Endothelial cell of umbilical vein (primary cell): ENCODE measurements around the gene KCNG1. TPM values are rescaled to one million over a fixed set of nuclear protein-coding genes. Genes with fewer than 3 reads are reported as not detected.

ENCODE experiments used
- BruUV-seq: library from RNA; stranded (reverse); fragments of 400-500 nt; replicated peaks from 2 replicates; lab custom pipeline; 2021; lab: Mats Ljungman, UMichigan
- CTCF ChIA-PET: fragments of 300-600, 350-600 bp; sonication (Branson Sonifier 250); formaldehyde crosslinking; loops from one replicate; lab custom pipeline; 2021; ENCODE audit warnings: antibody characterized with exemption, inconsistent platforms; lab: Charles Lee
- POLR2A ChIA-PET: fragments of 300-600, 350-600 bp; sonication (Branson Sonifier 250); formaldehyde crosslinking; loops from one replicate; lab custom pipeline; 2021; ENCODE audit warnings: antibody characterized with exemption, inconsistent platforms; lab: Charles Lee
- DNase-seq: peaks from one replicate; pipeline ENCODE4 v3.0.0-alpha.2; 2011; ENCODE audit warnings: low read depth, low spot score
- FAIRE-seq: peaks from 2 replicates; lab custom pipeline; 2011; peaks lifted over from hg19 to GRCh38; lab: Jason Lieb, UNC
- H2AFZ ChIP-seq: 2 replicates; pipeline ENCODE4 v1.6.0; 2012; ENCODE audit warnings: low read depth, low read length, control low read depth, inconsistent platforms
- H3K27ac ChIP-seq: 2 replicates; pipeline ENCODE4 v1.5.1; 2011; ENCODE audit warnings: low read depth, mild to moderate bottlenecking, control low read depth, low read length, moderate library complexity; ENCODE audit not compliant: insufficient read depth
- H3K27me3 ChIP-seq, 2 experiments: 2 replicates each; pipeline versions ENCODE4 v1.6.0 to v1.6.1; 2011; ENCODE audit warnings: low read length in 2 of 2, mixed read lengths in 1 of 2; ENCODE audit not compliant: control insufficient read depth in 2 of 2, insufficient read depth in 2 of 2
- H3K36me3 ChIP-seq, 2 experiments: 2 replicates in 1 of 2; 3 replicates in 1 of 2; pipeline ENCODE4 v1.5.1; 2011; ENCODE audit warnings: low read length in 2 of 2, mild to moderate bottlenecking in 1 of 2, moderate library complexity in 1 of 2; ENCODE audit not compliant: control insufficient read depth in 2 of 2, insufficient read depth in 2 of 2; ENCODE audit errors: extremely low read depth in 1 of 2
- H3K4me1 ChIP-seq: 3 replicates; pipeline ENCODE4 v1.5.1; 2011; ENCODE audit warnings: mild to moderate bottlenecking, low read length; ENCODE audit not compliant: control insufficient read depth, insufficient read depth; ENCODE audit errors: extremely low read depth
- H3K4me2 ChIP-seq: 2 replicates; pipeline ENCODE4 v1.6.1; 2011; ENCODE audit warnings: low read length, control low read depth, mixed read lengths; ENCODE audit not compliant: insufficient read depth
- H3K4me3 ChIP-seq, 3 experiments: fragments of 200-600 bp in 1 of 3; sonication (generic), shearing (Covaris generic) in 1 of 3; replicated peaks in 1 of 3; 2 replicates each; pipeline ENCODE4 v1.5.1; 2011 to 2016; ENCODE audit warnings: control low read depth in 3 of 3, low read length in 3 of 3, mild to moderate bottlenecking in 2 of 3, inconsistent platforms in 1 of 3, low read depth in 1 of 3, moderate library complexity in 1 of 3; ENCODE audit not compliant: insufficient read depth in 1 of 3
- H3K79me2 ChIP-seq: 2 replicates; pipeline ENCODE4 v1.6.0; 2012; ENCODE audit warnings: low read length, inconsistent platforms; ENCODE audit not compliant: control insufficient read depth, insufficient read depth
- H3K9ac ChIP-seq: replicated peaks from 2 replicates; pipeline ENCODE3; 2011; ENCODE audit warnings: low read length, control low read depth; ENCODE audit not compliant: insufficient read depth; ENCODE audit errors: extremely low read depth
- H3K9me1 ChIP-seq: replicated peaks from 3 replicates; pipeline ENCODE4 v1.6.0; 2011; ENCODE audit warnings: mild to moderate bottlenecking, low read length; ENCODE audit not compliant: control insufficient read depth, insufficient read depth; ENCODE audit errors: extremely low read depth
- H3K9me3 ChIP-seq: replicated peaks from 2 replicates; pipeline ENCODE4 v1.5.1; 2012; ENCODE audit warnings: low read length, inconsistent platforms; ENCODE audit not compliant: control insufficient read depth, insufficient read depth
- H4K20me1 ChIP-seq: replicated peaks from 2 replicates; pipeline ENCODE3; 2011; ENCODE audit warnings: mild to moderate bottlenecking, low read length; ENCODE audit not compliant: control insufficient read depth, insufficient read depth; ENCODE audit errors: extremely low read depth
- EZH2 ChIP-seq: IDR thresholded peaks from 2 replicates; pipeline ENCODE4 v1.6.1; 2012; ENCODE audit warnings: borderline replicate concordance, low read depth, mild to moderate bottlenecking, moderate library complexity, low read length, inconsistent platforms; ENCODE audit not compliant: severe bottlenecking
- FOS ChIP-seq: IDR thresholded peaks from 2 replicates; pipeline ENCODE4 v1.6.1; 2011; ENCODE audit warnings: mild to moderate bottlenecking, low read length, moderate library complexity, borderline replicate concordance; ENCODE audit not compliant: insufficient read depth
- GATA2 ChIP-seq: IDR thresholded peaks from 2 replicates; pipeline ENCODE4 v1.7.0; 2011; ENCODE audit warnings: low read depth, mild to moderate bottlenecking, moderate library complexity, mixed read lengths, low read length; ENCODE audit not compliant: insufficient read length, insufficient read depth
- MYC ChIP-seq: IDR thresholded peaks from one replicate; pipeline ENCODE4 v1.6.1; 2011; ENCODE audit warnings: mild to moderate bottlenecking, low read depth, low read length
- POLR2A ChIP-seq: IDR thresholded peaks from 2 replicates; pipeline ENCODE4 v1.6.1; 2012; ENCODE audit warnings: low read depth, mild to moderate bottlenecking, control low read depth, low read length
- POLR2AphosphoS5 ChIP-seq: IDR thresholded peaks from 2 replicates; pipeline ENCODE4 v1.6.1; 2012; ENCODE audit warnings: low read depth, mild to moderate bottlenecking, control low read depth, low read length, moderate library complexity; ENCODE audit not compliant: insufficient read depth
- dilution Hi-C: fragments of 300-500 bp; cut with MboI; formaldehyde crosslinking; loops from one replicate; pipeline ENCODE4 v1.15.0; 2019; ENCODE audit warnings: low sequenced_read_pairs; ENCODE audit not compliant: extremely low pct_ligation_motif_present
- intact Hi-C: fragments of 100-400 bp; cut with micrococcal nuclease; formaldehyde crosslinking; loops from one replicate; pipeline ENCODE4 v1.10.0; 2022
- polyA plus RNA-seq, 4 experiments: library from polyadenylated mRNA; depleted of rRNA in 3 of 4; stranded (reverse) in 3 of 4; unstranded in 1 of 4; fragments of >200 nt; gene quantifications; 2 replicates each; pipeline versions ENCODE4 v1.2.1 to v1.2.3, GENCODE V29; 2011 to 2012; ENCODE audit warnings: missing spikeins in 1 of 4
- total RNA-seq: library from RNA; stranded (reverse); gene quantifications from 2 replicates; pipeline ENCODE4 v1.2.3, GENCODE V29; 2021
- TF ChIP-seq, protein P1 (sequence below): IDR thresholded peaks from 2 replicates; pipeline ENCODE4 v1.6.1; 2011; ENCODE audit not compliant: insufficient read depth, insufficient read length

KCNG1 gene
- total and polyA plus RNA-seq, 2 donors (not counting 3 experiments of a cell fraction or from before 2014, with no cell fraction given): 0.22 to 1.1 TPM

DNA sequence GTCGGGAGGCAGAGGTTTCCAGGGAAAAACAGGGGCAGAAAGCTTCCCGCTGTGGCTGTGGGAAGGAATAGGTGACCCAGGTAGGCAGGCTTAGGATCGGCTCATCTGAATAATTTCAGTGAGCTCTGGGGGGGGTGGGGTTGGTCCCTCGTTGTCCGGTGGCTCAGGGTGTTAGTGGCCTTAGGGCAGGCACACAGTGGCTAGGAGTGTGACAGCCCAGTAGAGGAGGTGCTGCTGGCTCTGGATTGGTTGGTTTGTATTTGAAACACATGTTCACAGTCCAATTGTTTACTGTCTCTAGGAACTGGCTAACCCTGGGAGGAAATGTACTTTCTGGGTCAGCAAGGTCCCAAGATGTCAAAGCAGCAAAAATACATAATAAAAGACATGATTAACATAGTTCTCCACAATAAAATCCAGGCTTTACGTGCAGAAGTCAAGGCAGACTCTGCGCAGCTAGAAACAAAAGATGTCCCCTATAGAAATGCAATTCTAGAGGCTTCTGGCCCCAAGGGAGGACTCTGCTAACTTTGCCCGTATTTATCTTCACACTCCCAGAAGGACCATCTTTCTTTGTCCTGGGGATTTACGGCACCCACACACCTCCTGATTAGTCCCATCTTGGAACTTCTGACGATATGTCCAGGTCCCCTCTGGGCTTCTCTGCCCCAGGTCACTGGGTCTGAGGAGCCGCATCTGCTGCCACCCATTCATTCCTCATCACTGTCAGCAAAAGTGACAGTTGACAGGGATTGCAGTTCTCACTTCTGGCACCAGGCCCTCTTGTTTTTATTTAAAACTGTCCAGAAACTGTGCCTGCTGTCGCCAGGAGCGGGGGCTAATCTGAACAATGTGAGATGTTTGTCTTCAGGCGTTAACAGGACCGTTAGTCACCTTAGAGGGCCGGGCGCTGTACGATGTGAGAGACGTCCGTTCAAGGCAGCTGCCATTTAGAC, 45.6 kb downstream of the KCNG1 start:
- Histone ChIP-seq H3K4me1 (no peaks in the 10 kb centered on the region), H3K9ac (no peak overlapping the region), H3K27ac (no peak overlapping the region), H3K79me2 (no peaks in the 10 kb centered on the region), H4K20me1 (no peaks in the 10 kb centered on the region), H3K9me3 (no peaks in the 10 kb centered on the region), H3K9me1 (no peaks in the 10 kb centered on the region), H3K4me3 (no peak overlapping the region), H3K36me3 (no peaks in the 10 kb centered on the region), H3K4me2 (no peak overlapping the region), H3K27me3 (peaks cover 0 to 3% of the 10 kb centered on the region in 2 experiments), H2AFZ (no peak overlapping the region)
- POLR2A ChIA-PET: no interaction called here
- BruUV-seq: no TSS peak
- TF ChIP-seq POLR2AphosphoS5 (no peak), POLR2A (no peak), MYC (no peak), FOS (no peak), EZH2 (no peak), GATA2 (no peak)
- TF ChIP-seq, protein P1, sequence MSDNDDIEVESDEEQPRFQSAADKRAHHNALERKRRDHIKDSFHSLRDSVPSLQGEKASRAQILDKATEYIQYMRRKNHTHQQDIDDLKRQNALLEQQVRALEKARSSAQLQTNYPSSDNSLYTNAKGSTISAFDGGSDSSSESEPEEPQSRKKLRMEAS: no peak
- dilution Hi-C loops (no loop called here), intact Hi-C loops (loop anchor here (10.0 kb wide), 1 partner anchor 487 kb away; no protein-coding TSS in a partner anchor)
- CTCF ChIA-PET: interaction anchor here (1.7 kb wide), 1 partner anchor 10 kb away, joined by 12 read pairs; no protein-coding TSS in a partner anchor
- FAIRE-seq (no peak), DNase-seq (no peak)
